ENCODE results near the gene MYO6. TPM values are rescaled to one million over a fixed set of nuclear protein-coding genes. Genes with fewer than 3 reads are reported as not detected.
"Not testable (repeated sequence)": the region's sequence is repeated elsewhere in the genome, so short reads cannot be mapped to it uniquely, and the experiment has no call there.

The MYO6 gene
- total and polyA plus RNA-seq, 8 donors, result 14.6 to 80.4 (median 35.0) TPM

- no peak for DNase-seq
- WGBS, 5 donors, result 87 to 96% (median 93%) methylated on average over 2 of the region's 2 CpGs
- Histone ChIP-seq H3K9me3 (no peaks in the 10 kb centered on the region), H3K27me3 (no peaks in the 10 kb centered on the region), H3K27ac (no peak overlapping the region), H3K36me3 (peaks cover 0 to 7% (median 0%) of the 10 kb centered on the region in 4 donors), H3K4me1 (no peaks in the 10 kb centered on the region), H3K4me3 (no peak overlapping the region)
- intact Hi-C loops (cut with DNase I; ENCODE audit: low total_unique reads), result no loop called here
- TF ChIP-seq EP300 (IDR thresholded peaks at IDR 0.05) (no peak), POLR2A (IDR thresholded peaks at IDR 0.05) (no peak), POLR2AphosphoS5 (IDR thresholded peaks at IDR 0.05) (no peak)
- TF ChIP-seq, protein P1, sequence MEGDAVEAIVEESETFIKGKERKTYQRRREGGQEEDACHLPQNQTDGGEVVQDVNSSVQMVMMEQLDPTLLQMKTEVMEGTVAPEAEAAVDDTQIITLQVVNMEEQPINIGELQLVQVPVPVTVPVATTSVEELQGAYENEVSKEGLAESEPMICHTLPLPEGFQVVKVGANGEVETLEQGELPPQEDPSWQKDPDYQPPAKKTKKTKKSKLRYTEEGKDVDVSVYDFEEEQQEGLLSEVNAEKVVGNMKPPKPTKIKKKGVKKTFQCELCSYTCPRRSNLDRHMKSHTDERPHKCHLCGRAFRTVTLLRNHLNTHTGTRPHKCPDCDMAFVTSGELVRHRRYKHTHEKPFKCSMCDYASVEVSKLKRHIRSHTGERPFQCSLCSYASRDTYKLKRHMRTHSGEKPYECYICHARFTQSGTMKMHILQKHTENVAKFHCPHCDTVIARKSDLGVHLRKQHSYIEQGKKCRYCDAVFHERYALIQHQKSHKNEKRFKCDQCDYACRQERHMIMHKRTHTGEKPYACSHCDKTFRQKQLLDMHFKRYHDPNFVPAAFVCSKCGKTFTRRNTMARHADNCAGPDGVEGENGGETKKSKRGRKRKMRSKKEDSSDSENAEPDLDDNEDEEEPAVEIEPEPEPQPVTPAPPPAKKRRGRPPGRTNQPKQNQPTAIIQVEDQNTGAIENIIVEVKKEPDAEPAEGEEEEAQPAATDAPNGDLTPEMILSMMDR (IDR thresholded peaks at IDR 0.05), result no peak
These were observed 25.7 kb upstream of the MYO6 start for GRCh38 chr6:75723382-75723781.

- intact Hi-C loops (cut with DNase I; ENCODE audit: low total_unique reads), result no loop called here
- WGBS, 5 donors, result 74 to 97% (median 94%) methylated on average over 2 of the region's 2 CpGs
- no peak for DNase-seq
- H3K36me3 ChIP-seq, result no peaks in the 10 kb centered on the region
- H3K4me1 ChIP-seq, result no peaks in the 10 kb centered on the region
- no peaks in the 10 kb centered on the region for H3K27me3 ChIP-seq
- H3K9me3 ChIP-seq, result no peaks in the 10 kb centered on the region
- no peak for TF ChIP-seq EP300 (IDR thresholded peaks at IDR 0.05)
- TF ChIP-seq, protein P1 (IDR thresholded peaks at IDR 0.05), result no peak
- no peak overlapping the region for H3K4me3 ChIP-seq
- no peak overlapping the region for H3K27ac ChIP-seq
These were observed 21.8 kb upstream of the MYO6 start for GRCh38 chr6:75727206-75727605.

DNA sequence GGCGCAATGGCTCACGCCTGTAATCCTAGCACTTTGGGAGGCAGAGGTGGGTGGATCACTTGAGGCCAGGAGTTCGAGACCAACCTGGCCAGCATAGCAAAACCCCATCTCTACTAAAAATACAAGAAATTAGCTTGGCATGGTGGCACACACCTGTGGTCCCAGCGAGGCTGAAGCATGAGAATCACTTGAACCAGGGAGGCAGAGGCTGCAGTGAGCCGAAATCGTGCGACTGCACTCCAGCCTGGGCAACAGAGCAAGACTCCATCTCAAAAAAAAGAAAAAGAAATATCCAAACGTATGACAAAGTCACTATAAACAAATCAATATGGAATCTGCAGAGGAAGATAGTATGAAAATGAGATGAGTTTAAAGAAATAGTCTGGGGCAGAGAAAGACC is 18.0 kb upstream of the MYO6 start:
- H3K4me1 ChIP-seq; H3K4me3 ChIP-seq; H3K27me3 ChIP-seq; DNase-seq; H3K27ac ChIP-seq; H3K36me3 ChIP-seq; intact Hi-C loops (cut with DNase I; ENCODE audit: low total_unique reads); H3K9me3 ChIP-seq: not testable (repeated sequence)
- 81 to 91% (median 90%) methylated on average over 8 of the region's 8 CpGs for WGBS, 5 donors

DNA sequence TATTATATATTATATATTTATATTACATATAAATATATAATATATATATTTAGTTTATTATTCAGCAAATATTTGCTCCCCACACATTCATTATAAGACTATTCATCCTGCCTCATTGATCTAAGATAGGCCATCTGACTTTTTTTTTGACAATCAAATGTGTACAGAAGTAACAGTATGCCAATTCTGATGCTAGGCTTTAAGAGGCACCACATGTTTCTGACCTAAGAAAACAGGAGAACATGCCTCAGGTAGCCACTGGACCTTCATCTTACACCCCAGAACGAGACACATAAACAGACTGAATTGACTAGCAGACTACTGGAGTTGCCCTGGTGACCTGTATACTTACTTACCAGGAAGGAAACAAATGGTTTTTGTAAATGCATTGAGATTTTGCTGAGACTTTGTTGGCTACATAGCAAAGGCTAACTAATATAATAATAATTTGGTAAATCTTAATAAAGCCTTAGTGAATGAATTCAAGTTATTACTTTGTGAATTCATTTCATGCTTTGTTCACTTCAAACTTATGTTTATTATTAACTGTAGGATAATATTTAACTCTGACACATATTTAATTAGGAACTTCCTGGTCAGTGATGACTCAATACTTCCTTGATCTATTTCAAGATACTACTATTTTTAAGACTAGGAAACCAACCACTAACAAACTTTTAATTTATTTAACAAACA is 13.4 kb upstream of the MYO6 start:
- TF ChIP-seq, protein P1 (IDR thresholded peaks at IDR 0.05), result no peak
- no peak for TF ChIP-seq POLR2AphosphoS5 (IDR thresholded peaks at IDR 0.05)
- no peak for TF ChIP-seq POLR2A (IDR thresholded peaks at IDR 0.05)
- TF ChIP-seq EP300 (IDR thresholded peaks at IDR 0.05), result no peak
- intact Hi-C loops (cut with DNase I; ENCODE audit: low total_unique reads), result no loop called here
- no peaks in the 10 kb centered on the region for H3K9me3 ChIP-seq
- no peaks in the 10 kb centered on the region for H3K36me3 ChIP-seq
- DNase-seq, result peak in 1 of 2 donors; percentile 76
- H3K27ac ChIP-seq, result peak overlapping the region; percentile 67 to 87 (median 73)
- H3K4me1 ChIP-seq, result peaks cover 0 to 10% (median 7%) of the 10 kb centered on the region in 4 donors
- no peak overlapping the region for H3K4me3 ChIP-seq
- H3K27me3 ChIP-seq, result no peaks in the 10 kb centered on the region
- 13 to 38% (median 18%) methylated on average over 1 of the region's 1 CpG for WGBS, 5 donors

DNA sequence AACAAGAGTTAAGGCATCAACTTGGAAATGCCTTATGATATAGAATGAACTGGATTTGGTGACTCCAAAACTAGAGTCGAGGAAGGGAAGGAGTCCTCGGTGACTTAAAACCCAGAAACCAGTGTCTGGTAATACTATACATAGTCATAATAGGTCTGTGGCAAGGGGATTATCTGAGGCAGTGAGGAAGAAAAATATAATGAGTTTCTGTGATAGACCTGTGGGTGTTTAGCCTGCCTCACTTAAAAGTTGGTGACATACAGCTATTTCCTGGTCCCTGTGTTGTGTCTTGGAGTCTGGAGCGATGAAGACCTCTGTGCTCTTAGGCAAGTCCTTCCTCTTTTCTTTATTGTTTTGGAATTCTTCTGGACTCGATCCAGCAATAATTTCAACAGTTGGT is 5.1 kb upstream of the MYO6 start:
- TF ChIP-seq, protein P1 (IDR thresholded peaks at IDR 0.05), result no peak
- TF ChIP-seq EP300 (IDR thresholded peaks at IDR 0.05) (no peak), POLR2A (IDR thresholded peaks at IDR 0.05) (no peak)
- no peaks in the 10 kb centered on the region for H3K9me3 ChIP-seq
- no peak for DNase-seq
- H3K27ac ChIP-seq, result no peak overlapping the region
- intact Hi-C loops (cut with DNase I; ENCODE audit: low total_unique reads), result no loop called here
- WGBS, 5 donors, result 70 to 85% (median 77%) methylated on average over 4 of the region's 4 CpGs
- no peaks in the 10 kb centered on the region for H3K36me3 ChIP-seq
- H3K4me1 ChIP-seq, result peaks cover 0 to 14% (median 8%) of the 10 kb centered on the region in 4 donors
- no peak overlapping the region for H3K4me3 ChIP-seq
- H3K27me3 ChIP-seq, result no peaks in the 10 kb centered on the region

All from stomach (tissue), 9 donors.